ENCODE data around the gene TBC1D22A. TPM values are rescaled to one million over a fixed set of nuclear protein-coding genes. Genes with fewer than 3 reads are reported as not detected.

The TBC1D22A gene
- total RNA-seq, 2 experiments from 2014 or later: 37.4 TPM

- CTCF ChIA-PET: interaction anchor here (1.2 to 1.5 kb wide), 7 partner anchors 12 to 200 kb away, joined by 4 to 8 read pairs (median 4); no protein-coding TSS in a partner anchor
These were observed 728 bp downstream of the TBC1D22A start for GRCh38 chr22:46763051-46763705.

GRCh38 chr22:46764140-46764680, 1.8 kb downstream of the TBC1D22A start:
- ChIA-PET POLR2A (interaction anchor here (1.0 to 2.3 kb wide), 2 partner anchors 9 to 28 kb away, joined by 3 to 10 read pairs; no protein-coding TSS in a partner anchor), CTCF (no interaction called here)

More at GRCh38 chr22:46763051-46763705, 728 bp downstream of the TBC1D22A start:
- POLR2A ChIA-PET: interaction anchor here (0.7 to 2.3 kb wide), 10 partner anchors 11 to 149 kb away, joined by 3 to 17 read pairs (median 4); no protein-coding TSS in a partner anchor

GRCh38 chr22:46764779-46765485, 2.5 kb downstream of the TBC1D22A start:
- ChIA-PET CTCF (interaction anchor here (0.8 kb wide), 1 partner anchor 38 kb away, joined by 3 read pairs; no protein-coding TSS in a partner anchor), POLR2A (interaction anchor here (1.0 kb wide), 1 partner anchor 9 kb away, joined by 3 read pairs; no protein-coding TSS in a partner anchor)

- ChIA-PET POLR2A (no interaction called here), CTCF (interaction anchor here (1.0 kb wide), 1 partner anchor 37 kb away, joined by 3 read pairs; no protein-coding TSS in a partner anchor)
These were observed 4.2 kb downstream of the TBC1D22A start for GRCh38 chr22:46766611-46767010.

GRCh38 chr22:46767249-46767985, 5.0 kb downstream of the TBC1D22A start:
- POLR2A ChIA-PET: no interaction called here
- CTCF ChIA-PET: no interaction called here

GRCh38 chr22:46769191-46769675, 6.8 kb downstream of the TBC1D22A start:
- ChIA-PET CTCF (interaction anchor here (0.6 to 1.4 kb wide), 3 partner anchors 24 to 1328 kb away, joined by 3 to 4 read pairs (median 3); no protein-coding TSS in a partner anchor), POLR2A (interaction anchor here (0.6 kb wide), 1 partner anchor 675 kb away, joined by 4 read pairs; no protein-coding TSS in a partner anchor)

GRCh38 chr22:46769706-46770105, 7.3 kb downstream of the TBC1D22A start:
- CTCF ChIA-PET: interaction anchor here (1.4 kb wide), 1 partner anchor 24 kb away, joined by 4 read pairs; no protein-coding TSS in a partner anchor

GRCh38 chr22:46770151-46770641, 7.7 kb downstream of the TBC1D22A start:
- ChIA-PET CTCF (interaction anchor here (1.4 kb wide), 1 partner anchor 24 kb away, joined by 4 read pairs; no protein-coding TSS in a partner anchor), POLR2A (no interaction called here)

More at GRCh38 chr22:46769706-46770105, 7.3 kb downstream of the TBC1D22A start:
- POLR2A ChIA-PET: no interaction called here

- ChIA-PET POLR2A (no interaction called here), CTCF (interaction anchor here (1.4 kb wide), 1 partner anchor 23 kb away, joined by 4 read pairs; no protein-coding TSS in a partner anchor)
These were observed 8.3 kb downstream of the TBC1D22A start for GRCh38 chr22:46770726-46771125.

GRCh38 chr22:46773076-46773475, 10.6 kb downstream of the TBC1D22A start:
- ChIA-PET POLR2A (interaction anchor here (0.7 to 2.5 kb wide), 3 partner anchors 8 to 156 kb away, joined by 3 to 17 read pairs (median 4); partner anchors contain the start of gene TBC1D22A), CTCF (interaction anchor here (0.9 to 2.7 kb wide), 2 partner anchors 18 to 30 kb away, joined by 3 to 11 read pairs; no protein-coding TSS in a partner anchor)

GRCh38 chr22:46774253-46774979, 12.0 kb downstream of the TBC1D22A start:
- ChIA-PET CTCF (interaction anchor here (0.8 to 2.9 kb wide), 6 partner anchors 12 to 163 kb away, joined by 3 to 11 read pairs (median 5); partner anchors contain the start of gene TBC1D22A), POLR2A (interaction anchor here (1.1 to 2.5 kb wide), 3 partner anchors 10 to 17 kb away, joined by 3 to 17 read pairs (median 13); partner anchors contain the start of gene TBC1D22A)

- POLR2A ChIA-PET: interaction anchor here (1.2 to 2.5 kb wide), 2 partner anchors 12 to 13 kb away, joined by 4 to 17 read pairs; partner anchors contain the start of gene TBC1D22A
- CTCF ChIA-PET: interaction anchor here (1.8 to 2.9 kb wide), 3 partner anchors 13 to 27 kb away, joined by 6 to 11 read pairs (median 8); partner anchors contain the start of gene TBC1D22A
These were observed 12.8 kb downstream of the TBC1D22A start for GRCh38 chr22:46774980-46775849.

GRCh38 chr22:46775850-46776826, 13.7 kb downstream of the TBC1D22A start:
- ChIA-PET POLR2A (interaction anchor here (0.6 to 1.2 kb wide), 2 partner anchors 13 to 15 kb away, joined by 3 to 4 read pairs; partner anchors contain the start of gene TBC1D22A), CTCF (interaction anchor here (1.8 to 2.9 kb wide), 2 partner anchors 13 to 18 kb away, joined by 6 to 8 read pairs; partner anchors contain the start of gene TBC1D22A)

- CTCF ChIA-PET: interaction anchor here (1.0 to 1.4 kb wide), 2 partner anchors 18 to 26 kb away, joined by 3 to 7 read pairs; no protein-coding TSS in a partner anchor
- POLR2A ChIA-PET: interaction anchor here (1.2 kb wide), 1 partner anchor 14 kb away, joined by 4 read pairs; the partner anchor contains the start of gene TBC1D22A
These were observed 14.6 kb downstream of the TBC1D22A start for GRCh38 chr22:46776876-46777608.

All from activated CD8-positive, alpha-beta memory T cell treated with anti-CD3 and anti-CD28 coated beads for 36 hours (primary cell).